ENCODE measurements around the gene RTN4. TPM values are rescaled to one million over a fixed set of nuclear protein-coding genes. Genes with fewer than 3 reads are reported as not detected.

RTN4 gene
- total and polyA plus RNA-seq, 2 experiments from 2014 or later: 218 to 221 TPM

DNA sequence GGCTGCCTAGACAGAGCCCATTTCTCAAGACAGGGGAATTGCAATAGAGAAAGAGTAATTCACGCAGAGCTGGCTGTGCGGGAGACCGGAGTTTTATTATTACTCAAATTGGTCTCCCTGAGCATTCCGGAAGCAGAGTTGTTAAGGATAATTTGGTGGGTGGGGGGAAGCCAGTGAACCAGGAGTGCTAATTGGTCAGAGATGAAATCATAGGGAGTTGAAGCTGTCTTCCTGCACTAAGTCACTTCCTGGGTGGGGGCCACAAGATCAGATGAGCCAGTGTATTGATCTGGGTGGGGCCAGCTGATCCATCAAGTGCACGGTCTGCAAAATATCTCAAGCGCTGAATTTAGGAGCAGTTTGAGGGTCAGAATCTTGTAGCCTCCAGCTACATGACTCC, 84.8 kb downstream of the RTN4 start:
- Histone ChIP-seq H4K20me1 (replicated peaks; ENCODE audit: insufficient read depth) (no peaks in the 10 kb centered on the region; the same call in 1 of the 2 replicates), H3K27ac (ENCODE audit: low read depth) (peak overlapping the region; percentile 84), H3F3A (replicated peaks; ENCODE audit: low read depth) (no peaks in the 10 kb centered on the region), H3K4me3 (no peak overlapping the region), H2AFZ (no peak overlapping the region), H3K79me2 (replicated peaks; ENCODE audit: insufficient read depth) (no peaks in the 10 kb centered on the region), H3K36me3 (ENCODE audit: insufficient read depth) (no peaks in the 10 kb centered on the region), H3K4me2 (peak overlapping the region; percentile 38), H3K4me1 (ENCODE audit: insufficient read depth) (peaks cover 18% of the 10 kb centered on the region), H3K27me3 (ENCODE audit: insufficient read depth) (no peaks in the 10 kb centered on the region), H3K9me2 (ENCODE audit: insufficient read depth) (0 out of 2 replicates have a peak, but pooled peaks cover 6% of the 10 kb centered on the region)
- no peak for DNase-seq (ENCODE audit: low spot score)
- TF ChIP-seq STAT1 (IDR thresholded peaks at IDR 0.05; ENCODE audit: unreplicated experiment) (no peak), CREB1 (CRISPR knock-in tag; IDR thresholded peaks at IDR 0.05; ENCODE audit: low read depth) (no peak), ZNF331 (CRISPR knock-in tag; IDR thresholded peaks at IDR 0.05; ENCODE audit: low read depth) (no peak), NANOG (IDR thresholded peaks at IDR 0.05; ENCODE audit: borderline replicate concordance) (no peak), EZH2 (IDR thresholded peaks at IDR 0.05; ENCODE audit: low read depth, unreplicated experiment) (no peak), JUNB (IDR thresholded peaks at IDR 0.05; ENCODE audit: unreplicated experiment) (no peak), ZNF114 (CRISPR knock-in tag; IDR thresholded peaks at IDR 0.05) (no peak)
- TF ChIP-seq, protein P1, sequence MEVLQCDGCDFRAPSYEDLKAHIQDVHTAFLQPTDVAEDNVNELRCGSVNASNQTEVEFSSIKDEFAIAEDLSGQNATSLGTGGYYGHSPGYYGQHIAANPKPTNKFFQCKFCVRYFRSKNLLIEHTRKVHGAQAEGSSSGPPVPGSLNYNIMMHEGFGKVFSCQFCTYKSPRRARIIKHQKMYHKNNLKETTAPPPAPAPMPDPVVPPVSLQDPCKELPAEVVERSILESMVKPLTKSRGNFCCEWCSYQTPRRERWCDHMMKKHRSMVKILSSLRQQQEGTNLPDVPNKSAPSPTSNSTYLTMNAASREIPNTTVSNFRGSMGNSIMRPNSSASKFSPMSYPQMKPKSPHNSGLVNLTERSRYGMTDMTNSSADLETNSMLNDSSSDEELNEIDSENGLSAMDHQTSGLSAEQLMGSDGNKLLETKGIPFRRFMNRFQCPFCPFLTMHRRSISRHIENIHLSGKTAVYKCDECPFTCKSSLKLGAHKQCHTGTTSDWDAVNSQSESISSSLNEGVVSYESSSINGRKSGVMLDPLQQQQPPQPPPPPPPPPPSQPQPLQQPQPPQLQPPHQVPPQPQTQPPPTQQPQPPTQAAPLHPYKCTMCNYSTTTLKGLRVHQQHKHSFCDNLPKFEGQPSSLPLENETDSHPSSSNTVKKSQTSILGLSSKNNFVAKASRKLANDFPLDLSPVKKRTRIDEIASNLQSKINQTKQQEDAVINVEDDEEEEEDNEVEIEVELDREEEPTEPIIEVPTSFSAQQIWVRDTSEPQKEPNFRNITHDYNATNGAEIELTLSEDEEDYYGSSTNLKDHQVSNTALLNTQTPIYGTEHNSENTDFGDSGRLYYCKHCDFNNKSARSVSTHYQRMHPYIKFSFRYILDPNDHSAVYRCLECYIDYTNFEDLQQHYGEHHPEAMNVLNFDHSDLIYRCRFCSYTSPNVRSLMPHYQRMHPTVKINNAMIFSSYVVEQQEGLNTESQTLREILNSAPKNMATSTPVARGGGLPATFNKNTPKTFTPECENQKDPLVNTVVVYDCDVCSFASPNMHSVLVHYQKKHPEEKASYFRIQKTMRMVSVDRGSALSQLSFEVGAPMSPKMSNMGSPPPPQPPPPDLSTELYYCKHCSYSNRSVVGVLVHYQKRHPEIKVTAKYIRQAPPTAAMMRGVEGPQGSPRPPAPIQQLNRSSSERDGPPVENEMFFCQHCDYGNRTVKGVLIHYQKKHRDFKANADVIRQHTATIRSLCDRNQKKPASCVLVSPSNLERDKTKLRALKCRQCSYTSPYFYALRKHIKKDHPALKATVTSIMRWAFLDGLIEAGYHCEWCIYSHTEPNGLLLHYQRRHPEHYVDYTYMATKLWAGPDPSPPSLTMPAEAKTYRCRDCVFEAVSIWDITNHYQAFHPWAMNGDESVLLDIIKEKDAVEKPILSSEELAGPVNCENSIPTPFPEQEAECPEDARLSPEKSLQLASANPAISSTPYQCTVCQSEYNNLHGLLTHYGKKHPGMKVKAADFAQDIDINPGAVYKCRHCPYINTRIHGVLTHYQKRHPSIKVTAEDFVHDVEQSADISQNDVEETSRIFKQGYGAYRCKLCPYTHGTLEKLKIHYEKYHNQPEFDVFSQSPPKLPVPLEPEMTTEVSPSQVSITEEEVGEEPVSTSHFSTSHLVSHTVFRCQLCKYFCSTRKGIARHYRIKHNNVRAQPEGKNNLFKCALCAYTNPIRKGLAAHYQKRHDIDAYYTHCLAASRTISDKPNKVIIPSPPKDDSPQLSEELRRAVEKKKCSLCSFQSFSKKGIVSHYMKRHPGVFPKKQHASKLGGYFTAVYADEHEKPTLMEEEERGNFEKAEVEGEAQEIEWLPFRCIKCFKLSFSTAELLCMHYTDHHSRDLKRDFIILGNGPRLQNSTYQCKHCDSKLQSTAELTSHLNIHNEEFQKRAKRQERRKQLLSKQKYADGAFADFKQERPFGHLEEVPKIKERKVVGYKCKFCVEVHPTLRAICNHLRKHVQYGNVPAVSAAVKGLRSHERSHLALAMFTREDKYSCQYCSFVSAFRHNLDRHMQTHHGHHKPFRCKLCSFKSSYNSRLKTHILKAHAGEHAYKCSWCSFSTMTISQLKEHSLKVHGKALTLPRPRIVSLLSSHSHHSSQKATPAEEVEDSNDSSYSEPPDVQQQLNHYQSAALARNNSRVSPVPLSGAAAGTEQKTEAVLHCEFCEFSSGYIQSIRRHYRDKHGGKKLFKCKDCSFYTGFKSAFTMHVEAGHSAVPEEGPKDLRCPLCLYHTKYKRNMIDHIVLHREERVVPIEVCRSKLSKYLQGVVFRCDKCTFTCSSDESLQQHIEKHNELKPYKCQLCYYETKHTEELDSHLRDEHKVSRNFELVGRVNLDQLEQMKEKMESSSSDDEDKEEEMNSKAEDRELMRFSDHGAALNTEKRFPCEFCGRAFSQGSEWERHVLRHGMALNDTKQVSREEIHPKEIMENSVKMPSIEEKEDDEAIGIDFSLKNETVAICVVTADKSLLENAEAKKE (CRISPR knock-in tag; IDR thresholded peaks at IDR 0.05): no peak
- TF ChIP-seq, protein P2, sequence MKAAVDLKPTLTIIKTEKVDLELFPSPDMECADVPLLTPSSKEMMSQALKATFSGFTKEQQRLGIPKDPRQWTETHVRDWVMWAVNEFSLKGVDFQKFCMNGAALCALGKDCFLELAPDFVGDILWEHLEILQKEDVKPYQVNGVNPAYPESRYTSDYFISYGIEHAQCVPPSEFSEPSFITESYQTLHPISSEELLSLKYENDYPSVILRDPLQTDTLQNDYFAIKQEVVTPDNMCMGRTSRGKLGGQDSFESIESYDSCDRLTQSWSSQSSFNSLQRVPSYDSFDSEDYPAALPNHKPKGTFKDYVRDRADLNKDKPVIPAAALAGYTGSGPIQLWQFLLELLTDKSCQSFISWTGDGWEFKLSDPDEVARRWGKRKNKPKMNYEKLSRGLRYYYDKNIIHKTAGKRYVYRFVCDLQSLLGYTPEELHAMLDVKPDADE (IDR thresholded peaks at IDR 0.05): no peak
- TF ChIP-seq, protein P3, sequence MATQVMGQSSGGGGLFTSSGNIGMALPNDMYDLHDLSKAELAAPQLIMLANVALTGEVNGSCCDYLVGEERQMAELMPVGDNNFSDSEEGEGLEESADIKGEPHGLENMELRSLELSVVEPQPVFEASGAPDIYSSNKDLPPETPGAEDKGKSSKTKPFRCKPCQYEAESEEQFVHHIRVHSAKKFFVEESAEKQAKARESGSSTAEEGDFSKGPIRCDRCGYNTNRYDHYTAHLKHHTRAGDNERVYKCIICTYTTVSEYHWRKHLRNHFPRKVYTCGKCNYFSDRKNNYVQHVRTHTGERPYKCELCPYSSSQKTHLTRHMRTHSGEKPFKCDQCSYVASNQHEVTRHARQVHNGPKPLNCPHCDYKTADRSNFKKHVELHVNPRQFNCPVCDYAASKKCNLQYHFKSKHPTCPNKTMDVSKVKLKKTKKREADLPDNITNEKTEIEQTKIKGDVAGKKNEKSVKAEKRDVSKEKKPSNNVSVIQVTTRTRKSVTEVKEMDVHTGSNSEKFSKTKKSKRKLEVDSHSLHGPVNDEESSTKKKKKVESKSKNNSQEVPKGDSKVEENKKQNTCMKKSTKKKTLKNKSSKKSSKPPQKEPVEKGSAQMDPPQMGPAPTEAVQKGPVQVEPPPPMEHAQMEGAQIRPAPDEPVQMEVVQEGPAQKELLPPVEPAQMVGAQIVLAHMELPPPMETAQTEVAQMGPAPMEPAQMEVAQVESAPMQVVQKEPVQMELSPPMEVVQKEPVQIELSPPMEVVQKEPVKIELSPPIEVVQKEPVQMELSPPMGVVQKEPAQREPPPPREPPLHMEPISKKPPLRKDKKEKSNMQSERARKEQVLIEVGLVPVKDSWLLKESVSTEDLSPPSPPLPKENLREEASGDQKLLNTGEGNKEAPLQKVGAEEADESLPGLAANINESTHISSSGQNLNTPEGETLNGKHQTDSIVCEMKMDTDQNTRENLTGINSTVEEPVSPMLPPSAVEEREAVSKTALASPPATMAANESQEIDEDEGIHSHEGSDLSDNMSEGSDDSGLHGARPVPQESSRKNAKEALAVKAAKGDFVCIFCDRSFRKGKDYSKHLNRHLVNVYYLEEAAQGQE (IDR thresholded peaks at IDR 0.05; ENCODE audit: unreplicated experiment): no peak
- H3K36me3 Mint-ChIP-seq (ENCODE audit: low read depth): peaks cover 21% of the 10 kb centered on the region
- peaks cover 35% of the 10 kb centered on the region for H3K4me1 Mint-ChIP-seq
- no peak for ATAC-seq
- no peaks in the 10 kb centered on the region for H3K9me3 Mint-ChIP-seq
- peaks cover 9% of the 10 kb centered on the region for H3K27me3 Mint-ChIP-seq (ENCODE audit: insufficient read depth, low read depth, poor library complexity)
- H3K4me3 Mint-ChIP-seq: no peak overlapping the region
- no peak overlapping the region for H3K27ac Mint-ChIP-seq

All from GM23338 (cell line).